Activated CD8-positive, alpha-beta memory T cell treated with anti-CD3 and anti-CD28 coated beads, Interleukin-2, amount 10 ng/mL, durations not matched to agents 7 days and 5 days (primary cell): Measurements from ENCODE around the gene NUB1. TPM values are rescaled to one million over a fixed set of nuclear protein-coding genes. Genes with fewer than 3 reads are reported as not detected.

Source experiments
- ATAC-seq: fragments of 150-1000 bp; cut with Tn5 transposase; one replicate; pipeline ENCODE4 v1.10.0; 2021; ENCODE audit warnings: moderate library complexity
- CTCF ChIA-PET: fragments of 350-600 bp; sonication (Branson Sonifier 250); formaldehyde crosslinking; loops from one replicate; lab custom pipeline; 2021; ENCODE audit warnings: antibody characterized with exemption; lab: Charles Lee
- DNase-seq: peaks from one replicate; pipeline ENCODE4 v3.0.0-alpha.2; 2020
- H3K27ac Mint-ChIP-seq: one replicate; pipeline ENCODE4 v1.8.0; 2021; ENCODE audit warnings: mild to moderate bottlenecking, mixed read lengths
- H3K27me3 Mint-ChIP-seq: one replicate; pipeline ENCODE4 v1.8.0; 2021; ENCODE audit warnings: mixed read lengths
- H3K36me3 Mint-ChIP-seq: one replicate; pipeline ENCODE4 v1.8.0; 2021; ENCODE audit warnings: mild to moderate bottlenecking, mixed read lengths
- H3K4me1 Mint-ChIP-seq: one replicate; pipeline ENCODE4 v1.8.0; 2021; ENCODE audit warnings: mixed read lengths
- H3K4me3 Mint-ChIP-seq: one replicate; pipeline ENCODE4 v1.8.0; 2021; ENCODE audit warnings: mild to moderate bottlenecking, moderate library complexity, mixed read lengths
- H3K9me3 Mint-ChIP-seq: one replicate; pipeline ENCODE4 v1.8.0; 2022; ENCODE audit warnings: low read depth, mixed read lengths
- total RNA-seq, 2 experiments: library from RNA; stranded (reverse); gene quantifications; one replicate each; pipeline ENCODE4 v1.2.3, GENCODE V29; 2021

NUB1 gene
- total RNA-seq, 2 experiments from 2014 or later: 71.3 to 73.3 TPM

DNA sequence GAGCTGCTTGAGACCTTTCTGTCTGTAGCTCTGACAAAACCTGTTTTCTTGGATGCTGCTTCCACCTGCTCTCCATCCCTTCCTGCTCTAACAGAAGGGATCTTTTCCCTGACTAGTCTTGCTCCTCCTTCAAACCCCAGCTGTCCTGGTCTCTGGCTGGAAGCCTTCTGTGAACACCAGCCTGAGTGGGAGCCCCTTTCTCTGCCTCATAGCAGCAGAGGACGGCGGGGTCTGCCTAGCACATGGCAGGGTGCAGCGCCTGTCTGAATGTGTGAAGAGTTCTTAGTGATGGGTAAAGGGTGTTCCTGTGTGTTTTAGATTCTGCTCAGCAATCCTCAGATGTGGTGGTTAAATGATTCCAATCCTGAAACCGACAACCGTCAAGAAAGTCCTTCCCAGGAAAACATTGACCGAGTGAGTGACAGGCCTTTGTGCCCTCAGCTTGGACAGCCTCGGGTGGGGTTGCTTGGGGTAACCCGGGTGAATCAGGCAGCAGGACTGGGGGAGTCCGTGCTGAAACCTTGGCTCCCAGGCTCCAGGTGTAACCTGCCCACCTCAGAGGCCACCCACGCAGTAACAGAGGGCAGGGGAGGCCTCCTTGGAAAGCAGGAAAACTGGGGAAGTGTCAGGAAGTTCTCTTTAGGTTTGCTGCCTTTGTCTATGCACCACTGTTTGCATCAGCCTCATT lies 34.1 kb downstream of the NUB1 start:
- H3K36me3 Mint-ChIP-seq: peaks cover 16% of the 10 kb centered on the region
- CTCF ChIA-PET: no interaction called here
- H3K27me3 Mint-ChIP-seq: peaks cover under 1% of the 10 kb centered on the region
- no peak overlapping the region for H3K27ac Mint-ChIP-seq
- H3K9me3 Mint-ChIP-seq: no peaks in the 10 kb centered on the region
- no peak for DNase-seq
- H3K4me1 Mint-ChIP-seq: peaks cover 4% of the 10 kb centered on the region
- no peak for ATAC-seq
- no peak overlapping the region for H3K4me3 Mint-ChIP-seq

DNA sequence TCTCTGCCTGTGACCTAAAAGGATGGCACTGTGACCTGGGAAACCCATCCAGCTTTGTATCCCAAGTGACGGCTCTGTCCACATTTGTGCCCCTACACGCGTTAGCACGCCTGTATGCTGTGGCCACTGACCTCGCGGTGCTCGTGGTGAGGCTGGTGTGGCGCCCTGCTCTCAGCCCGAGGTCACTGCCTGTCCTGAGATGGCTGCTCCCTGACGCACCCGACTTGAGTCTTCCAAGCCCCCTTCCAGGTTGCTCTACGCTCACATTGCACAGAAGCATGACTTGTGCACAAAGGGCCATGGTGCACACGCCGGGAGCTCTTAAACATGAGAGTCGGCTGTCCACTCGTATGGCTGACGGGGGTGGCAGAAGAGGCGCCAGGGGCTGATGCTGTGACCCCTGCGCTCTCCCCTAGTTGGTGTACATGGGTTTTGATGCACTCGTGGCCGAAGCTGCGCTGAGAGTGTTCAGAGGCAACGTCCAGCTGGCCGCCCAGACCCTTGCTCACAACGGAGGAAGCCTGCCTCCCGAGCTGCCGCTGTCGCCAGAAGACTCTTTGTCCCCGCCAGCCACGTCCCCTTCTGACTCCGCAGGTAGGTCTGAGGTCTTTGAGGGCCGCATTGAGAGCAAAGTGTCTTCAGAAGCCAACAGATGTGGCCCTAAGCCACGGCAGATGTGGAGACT lies 34.7 kb downstream of the NUB1 start:
- no peak overlapping the region for H3K4me3 Mint-ChIP-seq
- no peak overlapping the region for H3K27ac Mint-ChIP-seq
- CTCF ChIA-PET: no interaction called here
- ATAC-seq (no peak), DNase-seq (no peak)
- peaks cover 4% of the 10 kb centered on the region for H3K27me3 Mint-ChIP-seq
- peaks cover 4% of the 10 kb centered on the region for H3K4me1 Mint-ChIP-seq
- H3K36me3 Mint-ChIP-seq: peaks cover 12% of the 10 kb centered on the region
- no peaks in the 10 kb centered on the region for H3K9me3 Mint-ChIP-seq

- no peak overlapping the region for H3K27ac Mint-ChIP-seq
- H3K4me3 Mint-ChIP-seq: no peak overlapping the region
- peaks cover 12% of the 10 kb centered on the region for H3K36me3 Mint-ChIP-seq
- no peak for DNase-seq
- H3K4me1 Mint-ChIP-seq: peaks cover 8% of the 10 kb centered on the region
- no peaks in the 10 kb centered on the region for H3K9me3 Mint-ChIP-seq
- CTCF ChIA-PET: no interaction called here
- H3K27me3 Mint-ChIP-seq: peaks cover 8% of the 10 kb centered on the region
- no peak for ATAC-seq
Observed at GRCh38 chr7:151377406-151377805, 35.8 kb downstream of the NUB1 start.

GRCh38 chr7:151378011-151378410 lies 36.4 kb downstream of the NUB1 start:
- Mint-ChIP-seq H3K36me3 (peaks cover 12% of the 10 kb centered on the region), H3K27me3 (peaks cover 13% of the 10 kb centered on the region), H3K4me1 (peaks cover 9% of the 10 kb centered on the region), H3K27ac (no peak overlapping the region), H3K4me3 (no peak overlapping the region), H3K9me3 (no peaks in the 10 kb centered on the region)
- CTCF ChIA-PET: no interaction called here
- DNase-seq (no peak), ATAC-seq (no peak)

- Mint-ChIP-seq H3K27me3 (peaks cover 16% of the 10 kb centered on the region), H3K27ac (no peak overlapping the region), H3K4me3 (no peak overlapping the region), H3K36me3 (peaks cover 12% of the 10 kb centered on the region), H3K4me1 (peaks cover 9% of the 10 kb centered on the region), H3K9me3 (no peaks in the 10 kb centered on the region)
- no peak for ATAC-seq
- CTCF ChIA-PET: no interaction called here
- no peak for DNase-seq
Observed at GRCh38 chr7:151378496-151379192, 37.0 kb downstream of the NUB1 start.

GRCh38 chr7:151379193-151379520 lies 37.5 kb downstream of the NUB1 start:
- DNase-seq (no peak), ATAC-seq (no peak)
- Mint-ChIP-seq H3K36me3 (peaks cover 12% of the 10 kb centered on the region), H3K4me3 (no peak overlapping the region), H3K27me3 (peaks cover 21% of the 10 kb centered on the region), H3K4me1 (peaks cover 9% of the 10 kb centered on the region), H3K27ac (no peak overlapping the region), H3K9me3 (no peaks in the 10 kb centered on the region)
- CTCF ChIA-PET: no interaction called here

DNA sequence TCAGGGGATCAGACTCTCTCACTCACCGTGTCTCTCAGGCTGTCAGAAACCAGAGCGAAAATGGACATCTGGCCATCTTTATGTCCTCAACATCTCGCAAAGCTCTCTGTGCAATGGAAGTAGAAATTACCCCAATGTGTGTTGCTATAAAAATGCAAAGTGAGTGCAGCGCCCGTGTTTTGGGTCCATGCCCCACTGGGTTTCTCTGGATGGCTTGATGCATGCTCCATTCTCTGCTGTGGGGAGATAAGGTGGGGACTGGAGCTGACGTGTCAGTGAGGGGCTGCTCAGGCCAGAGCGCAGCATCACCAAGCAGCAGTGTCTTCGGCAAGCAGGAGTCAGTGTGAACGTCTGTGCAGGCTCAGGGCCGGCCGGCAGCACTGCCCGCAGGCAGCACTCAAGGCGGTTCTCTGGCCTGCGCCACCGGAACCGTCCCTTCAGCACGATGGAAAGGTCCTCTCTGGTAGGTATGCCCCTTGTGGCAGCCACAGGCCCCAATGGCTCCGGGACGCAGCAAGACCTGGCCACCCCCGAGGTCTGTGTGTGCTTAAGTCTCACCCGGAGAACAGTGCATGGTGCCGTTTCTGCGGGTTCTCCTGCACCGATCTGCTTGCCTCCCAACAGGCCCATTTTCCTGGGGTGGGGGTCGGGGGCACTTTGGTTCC lies 38.1 kb downstream of the NUB1 start:
- Mint-ChIP-seq H3K4me1 (peaks cover 9% of the 10 kb centered on the region), H3K27me3 (peaks cover 26% of the 10 kb centered on the region), H3K27ac (no peak overlapping the region), H3K36me3 (peaks cover 10% of the 10 kb centered on the region), H3K9me3 (no peaks in the 10 kb centered on the region), H3K4me3 (no peak overlapping the region)
- ATAC-seq (no peak), DNase-seq (no peak)
- CTCF ChIA-PET: no interaction called here

GRCh38 chr7:151380199-151381097 lies 38.8 kb downstream of the NUB1 start:
- Mint-ChIP-seq H3K27me3 (peaks cover 27% of the 10 kb centered on the region), H3K27ac (no peak overlapping the region), H3K4me1 (peaks cover 9% of the 10 kb centered on the region), H3K9me3 (no peaks in the 10 kb centered on the region), H3K36me3 (peaks cover 6% of the 10 kb centered on the region), H3K4me3 (no peak overlapping the region)
- DNase-seq (no peak), ATAC-seq (no peak)
- CTCF ChIA-PET: no interaction called here

DNA sequence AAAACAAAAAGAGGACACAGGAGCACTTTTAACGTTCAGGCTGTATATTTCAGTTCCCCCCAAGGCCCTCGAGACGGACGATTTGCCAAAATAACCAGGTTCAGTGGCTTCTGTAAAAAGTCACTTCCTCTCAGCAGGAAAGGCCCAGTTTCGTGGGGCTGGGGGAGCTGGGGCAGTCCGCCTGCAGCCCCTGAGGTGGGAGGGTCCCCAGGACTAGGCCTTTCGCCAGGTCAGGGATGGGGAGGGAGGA lies 39.4 kb downstream of the NUB1 start:
- CTCF ChIA-PET: interaction anchor here (1.5 kb wide), 1 partner anchor 14 kb away, joined by 3 read pairs; no protein-coding TSS in a partner anchor
- no peak for ATAC-seq

GRCh38 chr7:151381348-151382078 lies 39.9 kb downstream of the NUB1 start:
- no peaks in the 10 kb centered on the region for H3K9me3 Mint-ChIP-seq
- peaks cover 27% of the 10 kb centered on the region for H3K27me3 Mint-ChIP-seq
- H3K27ac Mint-ChIP-seq: no peak overlapping the region
- H3K36me3 Mint-ChIP-seq: peaks cover 4% of the 10 kb centered on the region
- H3K4me1 Mint-ChIP-seq: peaks cover 9% of the 10 kb centered on the region
- no peak for DNase-seq
- no peak overlapping the region for H3K4me3 Mint-ChIP-seq
- CTCF ChIA-PET: interaction anchor here (1.5 to 2.6 kb wide), 2 partner anchors 15 to 67 kb away, joined by 3 to 10 read pairs; no protein-coding TSS in a partner anchor
- peak; percentile 53 for ATAC-seq

More for the DNA sequence above, 39.4 kb downstream of the NUB1 start:
- H3K27me3 Mint-ChIP-seq: peaks cover 27% of the 10 kb centered on the region
- DNase-seq: no peak
- no peak overlapping the region for H3K27ac Mint-ChIP-seq
- peaks cover 9% of the 10 kb centered on the region for H3K4me1 Mint-ChIP-seq
- H3K4me3 Mint-ChIP-seq: no peak overlapping the region
- H3K36me3 Mint-ChIP-seq: peaks cover 4% of the 10 kb centered on the region
- H3K9me3 Mint-ChIP-seq: no peaks in the 10 kb centered on the region

DNA sequence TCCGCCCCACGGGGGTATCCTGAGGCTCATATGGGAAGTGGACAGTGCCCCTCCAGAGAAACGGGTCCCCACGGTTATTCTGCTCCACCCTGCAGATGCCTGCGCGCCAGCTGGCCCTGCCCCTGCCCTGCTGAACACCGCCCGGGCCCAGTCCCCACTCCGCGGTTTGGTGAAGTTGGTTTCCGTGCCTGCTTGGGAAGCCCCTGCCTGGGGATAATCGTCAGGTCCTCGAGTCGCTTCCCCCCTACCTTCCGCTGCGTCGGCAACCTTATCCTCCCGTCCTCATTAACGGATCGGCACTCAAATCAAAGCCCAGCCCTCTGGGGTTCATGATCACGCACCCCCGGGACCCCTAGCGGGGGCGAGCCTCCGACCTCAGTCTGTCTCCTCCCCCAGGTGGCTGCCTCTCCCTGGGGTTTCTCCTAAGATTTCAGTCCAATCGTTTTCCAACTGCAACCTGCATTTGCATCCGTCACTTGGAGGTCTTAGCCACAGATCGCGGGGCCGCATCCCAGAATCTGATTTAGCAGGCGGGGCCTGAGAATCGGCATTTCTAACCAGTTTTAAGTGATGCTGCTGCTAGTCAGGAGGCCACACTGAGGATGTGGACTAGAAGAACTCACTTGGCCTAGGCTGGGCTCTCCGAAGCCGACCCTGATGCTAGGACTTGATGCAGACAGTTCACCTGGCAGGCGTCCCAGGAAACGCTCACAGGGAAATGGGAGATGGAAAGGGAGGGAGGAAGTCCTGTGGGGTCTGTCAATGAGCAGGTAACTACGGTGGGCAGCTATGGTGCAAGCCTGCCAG lies 40.7 kb downstream of the NUB1 start:
- no peak for ATAC-seq
- peaks cover 27% of the 10 kb centered on the region for H3K27me3 Mint-ChIP-seq
- DNase-seq: no peak
- H3K9me3 Mint-ChIP-seq: no peaks in the 10 kb centered on the region
- H3K4me3 Mint-ChIP-seq: peak overlapping the region; percentile 35
- CTCF ChIA-PET: interaction anchor here (1.5 to 2.6 kb wide), 2 partner anchors 15 to 67 kb away, joined by 3 to 10 read pairs; no protein-coding TSS in a partner anchor
- H3K4me1 Mint-ChIP-seq: peaks cover 9% of the 10 kb centered on the region
- peaks cover 4% of the 10 kb centered on the region for H3K36me3 Mint-ChIP-seq
- H3K27ac Mint-ChIP-seq: no peak overlapping the region
